Spleen (tissue), 7 donors: ENCODE results near the gene PHC1.

Experiments used
- CTCF ChIP-seq, 11 experiments: fragments of 200-600 bp in 7 of 11; fragments of 450-650 bp in 4 of 11; sonication (generic) in 4 of 11; IDR thresholded peaks in 8 of 11; conservative IDR thresholded peaks in 3 of 11; 1 replicate in 7 of 11; 2 replicates in 4 of 11; pipeline versions ENCODE4 v1.4.0 to v1.8.0; 2016 to 2021; ENCODE audit warnings: antibody characterized with exemption in 11 of 11, inconsistent platforms in 4 of 11, mild to moderate bottlenecking in 1 of 11
- POLR2A ChIP-seq, 3 donors: fragments of 450-650 bp; IDR thresholded peaks; one replicate each; pipeline ENCODE4 v1.5.1; 2017; ENCODE audit warnings: antibody characterized with exemption in 3 of 3, mild to moderate bottlenecking in 1 of 3
- POLR2AphosphoS5 ChIP-seq, 3 donors: sonication (generic); formaldehyde crosslinking; IDR thresholded peaks; one replicate each; pipeline ENCODE4 v1.5.1; 2017; ENCODE audit warnings: antibody characterized with exemption in 3 of 3
- donor health status: DM: no; HTN: no; CAD: no; lungs with moderate emphysema.
- donor health status: DM: no; HTN: no; CAD: no.
- donor health status: DM: no; HTN: no; CAD: no.

DNA sequence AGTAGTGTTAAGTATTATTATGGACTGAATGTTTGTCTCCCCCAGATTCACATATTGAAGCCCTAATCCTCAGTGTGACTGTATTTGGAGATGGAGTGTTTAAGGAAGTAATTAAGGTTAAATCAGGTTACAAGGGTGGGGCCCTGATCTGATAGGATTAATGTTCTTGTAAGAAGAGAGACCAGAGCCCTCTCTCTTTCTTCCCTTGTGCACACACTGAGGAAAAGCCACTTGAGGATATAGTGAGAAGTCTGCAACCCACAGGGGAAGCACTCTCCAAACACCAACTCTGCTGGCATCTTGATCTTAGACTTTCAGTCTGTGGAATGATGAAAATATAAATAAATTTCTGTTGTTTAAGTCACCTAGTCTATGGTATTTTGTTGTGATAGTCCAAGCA is 72.9 kb downstream of the PHC1 start:
- no peak for TF ChIP-seq CTCF (IDR thresholded peaks at IDR 0.05 in 8 of 11, conservative IDR thresholded peaks at IDR 0.05 in 3 of 11)
- TF ChIP-seq POLR2A (IDR thresholded peaks at IDR 0.05) = no peak
- no peak for TF ChIP-seq POLR2AphosphoS5 (IDR thresholded peaks at IDR 0.05)
